ENCODE data around the gene AHSA1.

AHSA1 gene

DNA sequence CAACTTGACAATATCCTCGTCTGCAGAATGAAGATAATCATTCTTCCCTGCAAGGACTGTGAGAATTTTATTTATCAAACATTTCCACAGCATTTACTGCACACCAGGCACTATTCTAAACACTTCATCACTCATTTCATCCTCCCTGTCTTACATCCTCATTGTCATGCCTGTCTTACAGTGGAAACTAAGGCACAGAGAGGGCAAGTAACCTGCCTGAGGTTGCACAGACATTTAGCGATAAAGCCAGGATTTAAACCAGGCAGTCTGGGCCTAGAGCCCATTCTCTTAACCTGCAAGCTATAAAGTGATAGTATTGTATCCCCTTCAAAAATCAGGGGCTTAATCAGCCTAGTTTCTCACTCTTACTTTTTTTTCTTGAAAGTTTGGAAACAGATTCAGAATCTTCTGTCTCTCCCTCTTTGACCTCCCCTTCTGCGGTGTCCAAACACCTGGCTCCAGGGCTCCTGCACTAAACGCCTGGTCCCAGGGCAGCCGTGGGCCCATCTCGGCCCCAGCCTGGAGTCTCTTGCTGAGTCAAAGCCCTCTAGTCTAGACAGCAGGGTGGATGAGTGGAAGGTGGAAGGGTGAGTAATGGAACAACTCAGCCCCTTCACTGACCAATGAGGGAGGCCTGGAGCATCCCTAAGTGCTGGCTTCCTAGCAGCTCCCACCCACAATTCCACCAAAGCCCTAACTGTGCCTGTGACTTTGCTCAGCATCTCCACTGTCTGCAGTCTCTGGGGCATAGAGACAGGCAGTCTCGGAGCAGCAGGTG lies 28.2 kb downstream of the AHSA1 start:
- H3K27ac ChIP-seq (ENCODE audit: low read depth, low read length) = no peak overlapping the region
- H3K9me3 ChIP-seq (ENCODE audit: control insufficient read depth, insufficient read depth, low read length) = no peaks in the 10 kb centered on the region
- H3K9me2 ChIP-seq (replicated peaks; ENCODE audit: control insufficient read depth, low read length) = no peaks in the 10 kb centered on the region
- no peak for TF ChIP-seq EZH2phosphoT487 (IDR thresholded peaks at IDR 0.05; ENCODE audit: borderline replicate concordance, low read length)
- TF ChIP-seq, protein P1, sequence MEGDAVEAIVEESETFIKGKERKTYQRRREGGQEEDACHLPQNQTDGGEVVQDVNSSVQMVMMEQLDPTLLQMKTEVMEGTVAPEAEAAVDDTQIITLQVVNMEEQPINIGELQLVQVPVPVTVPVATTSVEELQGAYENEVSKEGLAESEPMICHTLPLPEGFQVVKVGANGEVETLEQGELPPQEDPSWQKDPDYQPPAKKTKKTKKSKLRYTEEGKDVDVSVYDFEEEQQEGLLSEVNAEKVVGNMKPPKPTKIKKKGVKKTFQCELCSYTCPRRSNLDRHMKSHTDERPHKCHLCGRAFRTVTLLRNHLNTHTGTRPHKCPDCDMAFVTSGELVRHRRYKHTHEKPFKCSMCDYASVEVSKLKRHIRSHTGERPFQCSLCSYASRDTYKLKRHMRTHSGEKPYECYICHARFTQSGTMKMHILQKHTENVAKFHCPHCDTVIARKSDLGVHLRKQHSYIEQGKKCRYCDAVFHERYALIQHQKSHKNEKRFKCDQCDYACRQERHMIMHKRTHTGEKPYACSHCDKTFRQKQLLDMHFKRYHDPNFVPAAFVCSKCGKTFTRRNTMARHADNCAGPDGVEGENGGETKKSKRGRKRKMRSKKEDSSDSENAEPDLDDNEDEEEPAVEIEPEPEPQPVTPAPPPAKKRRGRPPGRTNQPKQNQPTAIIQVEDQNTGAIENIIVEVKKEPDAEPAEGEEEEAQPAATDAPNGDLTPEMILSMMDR (IDR thresholded peaks at IDR 0.05; ENCODE audit: low read depth, low read length, poor library complexity, severe bottlenecking) = no peak
- H3K4me1 ChIP-seq (ENCODE audit: control insufficient read depth, low read length) = no peaks in the 10 kb centered on the region
- H3F3A ChIP-seq (ENCODE audit: control insufficient read depth, insufficient read depth) = no peaks in the 10 kb centered on the region
- no peaks in the 10 kb centered on the region for H4K20me1 ChIP-seq (ENCODE audit: control insufficient read depth, insufficient read depth, low read depth, low read length)
- no peaks in the 10 kb centered on the region for H3K79me2 ChIP-seq (ENCODE audit: control insufficient read depth, low read length)
- H3K4me3 ChIP-seq (ENCODE audit: low read length) = no peak overlapping the region
- H3K36me3 ChIP-seq (ENCODE audit: control insufficient read depth, low read length) = no peaks in the 10 kb centered on the region
- H3K27me3 ChIP-seq (ENCODE audit: control insufficient read depth, low read length) = no peaks in the 10 kb centered on the region
- H3K4me2 ChIP-seq (ENCODE audit: low read length) = no peak overlapping the region

DNA sequence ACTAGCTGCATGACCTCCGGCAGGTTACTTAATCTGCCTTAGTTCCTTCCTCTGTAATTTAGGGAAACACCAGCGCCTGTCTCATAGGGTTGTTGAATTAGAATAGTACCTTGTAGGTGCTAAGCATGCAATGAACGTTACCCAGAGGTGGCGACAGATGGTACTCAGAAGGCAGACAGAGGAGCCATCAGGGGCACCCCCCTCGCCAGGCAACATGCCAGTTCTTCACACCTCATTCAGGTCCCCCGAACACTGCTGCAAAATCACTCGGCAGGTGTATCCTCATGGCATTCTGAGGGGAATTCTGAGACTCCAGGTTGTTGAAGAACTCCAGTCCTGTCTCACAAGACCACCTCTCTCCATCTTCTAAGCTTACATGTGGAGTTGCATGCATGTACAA lies 30.7 kb downstream of the AHSA1 start:
- no peaks in the 10 kb centered on the region for H3K4me1 ChIP-seq (ENCODE audit: control insufficient read depth, low read length)
- H3F3A ChIP-seq (ENCODE audit: control insufficient read depth, insufficient read depth) = no peaks in the 10 kb centered on the region
- H3K4me3 ChIP-seq (ENCODE audit: low read length) = no peak overlapping the region
- no peaks in the 10 kb centered on the region for H3K9me3 ChIP-seq (ENCODE audit: control insufficient read depth, insufficient read depth, low read length)
- no peaks in the 10 kb centered on the region for H3K36me3 ChIP-seq (ENCODE audit: control insufficient read depth, low read length)
- no peak for TF ChIP-seq EZH2phosphoT487 (IDR thresholded peaks at IDR 0.05; ENCODE audit: borderline replicate concordance, low read length)
- TF ChIP-seq, protein P1 (IDR thresholded peaks at IDR 0.05; ENCODE audit: low read depth, low read length, poor library complexity, severe bottlenecking) = no peak
- no peaks in the 10 kb centered on the region for H4K20me1 ChIP-seq (ENCODE audit: control insufficient read depth, insufficient read depth, low read depth, low read length)
- H3K79me2 ChIP-seq (ENCODE audit: control insufficient read depth, low read length) = no peaks in the 10 kb centered on the region
- H3K4me2 ChIP-seq (ENCODE audit: low read length) = no peak overlapping the region
- H3K27me3 ChIP-seq (ENCODE audit: control insufficient read depth, low read length) = no peaks in the 10 kb centered on the region
- H3K9me2 ChIP-seq (replicated peaks; ENCODE audit: control insufficient read depth, low read length) = no peaks in the 10 kb centered on the region
- H3K27ac ChIP-seq (ENCODE audit: low read depth, low read length) = no peak overlapping the region

DNA sequence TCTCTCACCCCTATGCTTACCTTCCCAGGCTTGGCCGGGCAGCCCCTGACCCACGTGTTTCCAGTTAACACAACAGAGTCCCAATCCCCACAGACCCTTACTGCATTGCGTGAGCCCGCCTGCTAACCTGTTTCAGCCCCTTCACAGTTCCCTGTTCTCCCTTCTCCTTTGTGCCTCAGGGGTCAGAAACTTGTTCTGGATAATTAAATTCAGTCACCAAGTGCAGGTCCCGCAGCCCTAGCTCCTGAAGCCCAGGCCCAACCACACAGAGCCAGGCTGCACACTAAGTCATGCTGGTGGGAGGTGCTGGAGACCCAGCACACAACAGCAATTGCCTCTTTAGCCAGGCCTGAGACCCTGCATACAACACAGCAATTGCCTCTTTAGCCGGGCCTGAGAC lies 31.1 kb downstream of the AHSA1 start:
- Histone ChIP-seq H3K4me2 (ENCODE audit: low read length) (no peak overlapping the region), H3K9me2 (replicated peaks; ENCODE audit: control insufficient read depth, low read length) (no peaks in the 10 kb centered on the region), H3F3A (ENCODE audit: control insufficient read depth, insufficient read depth) (no peaks in the 10 kb centered on the region), H3K27ac (ENCODE audit: low read depth, low read length) (no peak overlapping the region), H3K79me2 (ENCODE audit: control insufficient read depth, low read length) (no peaks in the 10 kb centered on the region), H3K36me3 (ENCODE audit: control insufficient read depth, low read length) (no peaks in the 10 kb centered on the region), H3K9me3 (ENCODE audit: control insufficient read depth, insufficient read depth, low read length) (no peaks in the 10 kb centered on the region), H3K4me1 (ENCODE audit: control insufficient read depth, low read length) (no peaks in the 10 kb centered on the region), H4K20me1 (ENCODE audit: control insufficient read depth, insufficient read depth, low read depth, low read length) (no peaks in the 10 kb centered on the region), H3K4me3 (ENCODE audit: low read length) (no peak overlapping the region), H3K27me3 (ENCODE audit: control insufficient read depth, low read length) (no peaks in the 10 kb centered on the region)
- TF ChIP-seq, protein P1 (IDR thresholded peaks at IDR 0.05; ENCODE audit: low read depth, low read length, poor library complexity, severe bottlenecking) = no peak
- TF ChIP-seq EZH2phosphoT487 (IDR thresholded peaks at IDR 0.05; ENCODE audit: borderline replicate concordance, low read length) = no peak

All from DOHH2 (cell line).